ENCODE results near the gene AVL9.

DNA sequence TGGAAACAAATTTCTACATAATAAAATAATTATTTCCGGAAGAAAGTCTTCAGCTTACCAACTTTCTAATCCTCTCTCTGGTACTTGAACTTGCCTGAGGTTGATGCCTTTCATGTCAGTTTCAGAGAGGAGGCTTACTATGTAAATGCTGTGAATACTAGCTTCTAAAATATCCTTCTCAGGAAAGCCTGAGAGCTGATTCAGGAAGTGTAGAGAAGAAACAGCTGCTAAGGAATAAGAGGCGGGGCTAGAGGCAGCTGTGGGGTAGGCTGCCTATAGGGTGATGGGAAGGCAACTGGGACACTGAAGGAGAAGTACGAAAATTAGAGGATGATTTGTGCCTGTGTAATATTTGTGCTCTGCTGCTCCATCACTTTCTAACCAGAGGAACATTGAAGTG, 69.3 kb downstream of the AVL9 start:
- TF ChIP-seq, protein P1, sequence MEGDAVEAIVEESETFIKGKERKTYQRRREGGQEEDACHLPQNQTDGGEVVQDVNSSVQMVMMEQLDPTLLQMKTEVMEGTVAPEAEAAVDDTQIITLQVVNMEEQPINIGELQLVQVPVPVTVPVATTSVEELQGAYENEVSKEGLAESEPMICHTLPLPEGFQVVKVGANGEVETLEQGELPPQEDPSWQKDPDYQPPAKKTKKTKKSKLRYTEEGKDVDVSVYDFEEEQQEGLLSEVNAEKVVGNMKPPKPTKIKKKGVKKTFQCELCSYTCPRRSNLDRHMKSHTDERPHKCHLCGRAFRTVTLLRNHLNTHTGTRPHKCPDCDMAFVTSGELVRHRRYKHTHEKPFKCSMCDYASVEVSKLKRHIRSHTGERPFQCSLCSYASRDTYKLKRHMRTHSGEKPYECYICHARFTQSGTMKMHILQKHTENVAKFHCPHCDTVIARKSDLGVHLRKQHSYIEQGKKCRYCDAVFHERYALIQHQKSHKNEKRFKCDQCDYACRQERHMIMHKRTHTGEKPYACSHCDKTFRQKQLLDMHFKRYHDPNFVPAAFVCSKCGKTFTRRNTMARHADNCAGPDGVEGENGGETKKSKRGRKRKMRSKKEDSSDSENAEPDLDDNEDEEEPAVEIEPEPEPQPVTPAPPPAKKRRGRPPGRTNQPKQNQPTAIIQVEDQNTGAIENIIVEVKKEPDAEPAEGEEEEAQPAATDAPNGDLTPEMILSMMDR (IDR thresholded peaks at IDR 0.05; ENCODE audit: insufficient read depth, low read length, poor library complexity, severe bottlenecking): no peak
- no peak for TF ChIP-seq EZH2phosphoT487 (conservative IDR thresholded peaks at IDR 0.05; ENCODE audit: low read length)
